Measurements from ENCODE around the gene CPXM2.

CPXM2 gene

DNA sequence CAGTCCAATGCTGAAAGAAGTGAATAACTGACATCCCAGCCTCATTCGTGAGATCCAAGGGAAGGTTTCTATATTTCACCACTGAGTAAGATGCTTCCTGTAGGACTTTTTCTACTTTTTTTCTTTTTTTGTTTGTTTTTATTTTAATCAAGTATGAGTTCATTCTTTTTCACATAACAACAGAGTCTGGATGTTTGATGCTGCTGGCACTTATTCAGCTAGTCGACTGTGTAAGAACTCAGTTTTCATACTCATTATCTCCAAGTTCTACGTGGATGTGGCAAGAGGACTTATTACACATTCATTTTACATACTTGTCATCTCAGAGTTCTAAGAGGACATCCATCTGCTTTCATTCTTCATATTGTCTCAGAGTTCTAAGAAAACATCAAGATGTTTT is 86.9 kb downstream of the CPXM2 start:
- DNase-seq (ENCODE audit: extremely low read depth in 1 of 2, low read depth in 1 of 2) = no peak

DNA sequence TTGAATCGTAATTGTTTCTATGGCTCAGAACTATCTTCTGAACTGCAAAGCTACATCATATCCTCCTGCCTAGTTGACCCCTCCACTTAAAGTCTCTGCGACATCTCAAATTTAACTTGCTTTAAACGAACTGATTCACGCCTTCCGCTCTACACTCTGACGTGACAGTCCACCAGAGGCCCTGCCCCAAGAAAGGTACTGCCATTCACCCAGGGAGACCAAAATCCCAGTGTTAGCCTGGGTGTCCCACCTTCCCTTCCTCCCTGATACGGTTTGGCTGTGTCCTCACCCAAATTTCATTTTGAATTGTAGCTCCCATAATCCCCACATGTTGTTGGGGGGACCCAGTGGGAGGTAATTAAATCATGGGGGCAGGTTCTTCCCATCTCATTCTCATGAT is 90.8 kb downstream of the CPXM2 start:
- no peak for DNase-seq (ENCODE audit: extremely low read depth in 1 of 2, low read depth in 1 of 2)

DNA sequence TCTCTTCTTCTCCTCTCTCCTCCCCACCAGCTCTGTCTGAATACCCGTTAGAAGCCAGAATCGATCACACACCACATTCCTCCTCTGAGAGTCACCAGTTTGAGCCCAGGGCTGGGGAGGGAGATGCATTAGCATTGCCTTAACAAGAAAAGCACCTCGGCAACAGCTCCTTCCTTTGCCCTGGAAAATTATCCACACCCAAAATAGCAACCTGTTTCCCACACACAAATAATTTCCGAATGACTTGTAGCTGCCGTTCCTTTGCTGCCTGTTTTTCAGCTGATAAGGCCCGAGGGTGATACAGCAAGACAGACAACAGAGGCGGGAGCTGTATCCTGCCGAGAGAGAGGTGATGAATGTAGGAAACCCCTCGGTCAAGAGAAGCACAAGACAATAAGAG is 91.3 kb downstream of the CPXM2 start:
- no peak for DNase-seq (ENCODE audit: extremely low read depth in 1 of 2, low read depth in 1 of 2)

DNA sequence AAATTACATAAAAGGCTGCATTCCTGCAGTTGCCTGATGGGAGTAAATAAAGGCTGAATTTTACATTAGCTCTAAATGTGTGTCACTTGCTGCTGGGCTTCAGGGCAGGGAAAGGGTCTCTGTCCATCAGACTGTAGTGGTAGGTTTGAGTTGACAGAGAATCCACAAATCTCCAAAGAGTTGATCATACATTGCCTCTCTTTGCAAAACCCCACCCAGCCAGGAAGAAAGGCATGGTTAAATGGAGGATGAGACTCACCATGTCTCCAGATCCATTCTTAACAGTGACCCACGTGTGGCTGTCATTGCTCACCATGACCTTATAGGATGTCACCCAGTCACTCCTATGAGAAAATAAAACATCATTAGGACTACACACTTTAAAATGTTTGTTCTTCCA is 92.8 kb downstream of the CPXM2 start:
- DNase-seq (ENCODE audit: extremely low read depth in 1 of 2, low read depth in 1 of 2) = no peak

DNA sequence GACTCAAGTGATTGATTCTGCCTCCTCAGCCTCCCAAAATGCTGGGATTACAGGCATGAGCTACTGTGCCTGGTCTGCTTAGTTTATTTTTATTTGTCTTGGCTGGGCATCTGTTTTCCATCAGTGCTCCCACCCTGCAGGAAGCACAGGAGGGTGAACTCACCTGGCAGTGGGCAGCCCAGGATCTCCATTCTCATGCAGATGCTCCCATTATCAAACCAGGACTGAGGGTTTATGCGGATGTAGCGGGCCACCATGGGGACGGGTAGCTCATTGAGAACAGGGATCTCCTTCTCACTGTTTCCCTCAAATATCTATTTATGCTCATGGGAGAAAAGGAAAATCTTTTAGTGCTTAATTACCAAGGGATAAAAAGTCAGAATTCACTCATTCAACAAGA is 93.8 kb downstream of the CPXM2 start:
- DNase-seq (ENCODE audit: extremely low read depth in 1 of 2, low read depth in 1 of 2) = no peak

DNA sequence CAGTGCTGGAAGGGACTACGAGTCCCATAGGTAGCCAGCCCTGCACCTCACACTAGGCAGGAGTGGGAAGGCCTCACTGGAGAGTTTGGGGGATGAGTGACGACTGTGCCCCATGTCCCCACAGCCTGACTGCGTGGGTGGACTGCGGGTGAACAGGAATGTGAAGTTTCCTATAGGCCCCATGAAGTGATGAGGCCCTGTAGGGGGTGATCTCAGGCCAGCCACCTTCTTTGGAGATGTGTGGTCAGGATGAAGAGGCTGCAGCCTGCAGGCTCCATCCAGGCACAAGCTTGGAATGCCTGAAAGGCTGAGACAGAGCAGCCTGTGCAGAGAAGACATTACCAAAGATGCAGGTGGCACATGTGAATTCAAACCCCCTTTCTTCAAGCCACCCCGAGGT is 94.9 kb downstream of the CPXM2 start:
- no peak for DNase-seq (ENCODE audit: extremely low read depth in 1 of 2, low read depth in 1 of 2)

DNA sequence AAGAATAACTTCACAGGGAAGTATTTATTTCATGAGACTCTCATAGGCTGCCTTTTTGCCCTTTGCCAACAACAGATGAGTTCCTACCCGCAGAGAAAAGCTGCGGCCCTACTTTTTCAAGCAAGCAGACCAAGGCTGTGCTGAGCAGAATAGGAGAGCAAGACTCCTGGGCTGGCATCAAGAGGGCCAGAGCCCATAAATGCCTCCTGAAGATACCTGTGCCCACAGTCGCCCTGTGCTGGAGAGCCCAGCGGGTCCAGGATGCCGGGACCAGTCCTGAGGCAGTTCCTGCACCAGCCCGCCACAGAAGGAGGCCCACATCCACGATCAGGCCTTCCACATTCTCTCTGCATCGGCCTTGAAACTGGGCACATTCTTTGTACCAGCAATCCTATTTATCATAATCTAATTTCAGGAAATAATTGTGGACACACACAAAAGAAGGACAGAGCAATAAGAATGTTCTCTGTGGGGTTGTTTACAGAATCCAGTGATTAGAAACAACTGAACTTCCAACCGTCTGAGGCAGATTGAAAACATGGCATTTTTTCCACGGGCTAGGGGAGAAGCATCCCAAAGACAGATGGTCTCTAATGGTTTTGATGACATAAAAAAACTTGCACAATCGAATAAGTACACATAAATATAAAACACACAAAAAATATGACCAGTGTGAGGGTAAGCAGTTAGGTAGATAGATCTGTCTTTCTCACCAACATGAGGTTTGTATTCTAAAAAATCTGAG is 95.6 kb downstream of the CPXM2 start:
- no peak for DNase-seq (ENCODE audit: extremely low read depth in 1 of 2, low read depth in 1 of 2)

DNA sequence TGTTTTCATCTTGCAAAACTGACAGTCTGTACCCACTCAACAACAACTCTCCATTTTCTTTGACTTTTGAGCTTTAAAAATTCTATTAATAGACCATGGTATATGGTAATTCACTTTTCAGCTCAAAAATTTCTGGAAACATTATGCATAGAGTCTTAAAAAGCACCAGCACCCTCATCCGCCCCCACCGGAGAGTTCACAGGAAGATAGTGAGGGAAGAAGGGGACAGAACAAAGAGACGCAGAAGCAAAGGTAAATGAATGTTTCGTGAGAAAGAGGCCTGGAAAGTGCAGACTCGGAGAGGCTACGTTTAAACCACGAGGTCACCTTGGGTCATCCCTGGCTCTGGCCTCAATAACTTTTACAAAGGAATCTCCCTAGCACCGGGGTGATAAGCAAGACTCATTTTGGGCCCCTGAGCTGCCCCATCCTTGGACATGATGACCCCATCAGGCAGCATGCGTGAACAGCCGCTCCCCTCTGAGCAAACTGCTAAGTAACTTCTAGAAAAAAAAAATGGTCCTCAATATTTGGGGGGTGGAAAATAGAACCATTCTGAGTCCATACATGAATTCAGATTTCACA is 96.3 kb downstream of the CPXM2 start:
- DNase-seq (ENCODE audit: extremely low read depth in 1 of 2, low read depth in 1 of 2) = no peak

DNA sequence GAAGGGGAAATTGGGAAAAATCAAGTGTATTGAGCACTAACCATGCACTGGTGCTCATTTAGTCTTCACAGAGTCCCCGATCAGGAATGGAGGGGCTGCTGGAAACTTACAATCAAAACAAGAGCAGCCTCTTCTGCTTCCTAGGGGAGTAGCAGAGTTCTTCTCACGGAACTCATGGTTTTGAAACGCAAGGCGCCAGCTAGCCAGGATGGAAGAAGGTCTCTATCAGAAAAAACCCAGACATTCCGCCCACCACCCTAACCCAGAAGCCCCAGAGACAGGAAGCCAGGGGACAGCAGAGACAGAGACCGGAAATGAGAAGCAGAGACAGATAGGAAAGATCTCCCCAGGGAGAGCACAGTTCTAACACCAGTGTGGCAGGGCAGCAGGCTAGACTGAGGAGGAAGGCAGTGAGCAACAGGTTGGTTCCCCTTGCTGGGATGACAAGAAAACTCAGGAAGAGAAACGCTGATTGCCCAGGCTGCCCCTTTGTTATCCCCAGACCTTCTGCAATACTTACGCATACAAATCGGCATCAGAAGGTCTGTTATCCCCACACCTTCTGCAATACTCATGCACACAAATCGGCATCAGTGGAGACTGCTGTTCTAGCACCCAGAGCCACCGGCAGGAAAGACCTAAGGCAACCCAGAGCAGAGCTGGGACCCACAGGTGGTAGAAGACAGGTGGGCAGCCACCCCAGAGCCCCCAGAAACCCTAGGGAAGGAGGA is 99.2 kb downstream of the CPXM2 start:
- DNase-seq (ENCODE audit: extremely low read depth in 1 of 2, low read depth in 1 of 2) = no peak

DNA sequence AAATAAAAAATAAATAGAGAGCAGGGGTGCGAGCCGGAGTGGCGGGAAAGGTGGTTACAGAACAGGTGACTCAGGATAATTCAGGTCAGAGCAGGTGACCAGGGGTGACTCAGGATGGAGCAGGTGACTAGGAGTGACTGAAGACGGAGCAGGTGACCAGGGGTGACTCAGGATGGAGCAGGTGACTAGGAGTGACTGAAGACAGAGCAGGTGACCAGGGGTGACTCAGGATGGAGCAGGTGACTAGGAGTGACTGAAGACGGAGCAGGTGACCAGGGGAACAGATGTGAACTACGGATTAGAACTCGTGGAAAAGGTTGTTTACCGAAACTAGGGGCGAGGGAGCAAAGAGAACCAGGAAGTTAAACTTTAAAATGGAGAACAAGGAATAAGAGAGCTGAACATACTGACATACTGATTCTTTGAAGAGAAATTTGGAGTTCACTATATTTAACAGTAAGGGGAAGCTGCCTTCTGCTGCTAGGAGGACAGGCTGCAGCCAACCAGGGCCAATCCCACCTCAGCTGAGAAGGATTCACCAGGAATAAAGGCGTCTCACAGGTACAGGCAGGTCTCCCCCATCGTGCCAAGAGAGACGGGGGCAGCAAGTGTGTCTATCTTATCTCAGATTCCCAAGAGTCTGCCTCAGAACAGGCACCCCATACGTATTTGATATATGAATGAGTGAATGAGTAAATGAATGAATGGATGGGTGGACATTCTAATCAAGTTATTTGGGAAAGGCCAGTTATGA is 101.3 kb downstream of the CPXM2 start:
- DNase-seq (ENCODE audit: extremely low read depth in 1 of 2, low read depth in 1 of 2) = no peak

DNA sequence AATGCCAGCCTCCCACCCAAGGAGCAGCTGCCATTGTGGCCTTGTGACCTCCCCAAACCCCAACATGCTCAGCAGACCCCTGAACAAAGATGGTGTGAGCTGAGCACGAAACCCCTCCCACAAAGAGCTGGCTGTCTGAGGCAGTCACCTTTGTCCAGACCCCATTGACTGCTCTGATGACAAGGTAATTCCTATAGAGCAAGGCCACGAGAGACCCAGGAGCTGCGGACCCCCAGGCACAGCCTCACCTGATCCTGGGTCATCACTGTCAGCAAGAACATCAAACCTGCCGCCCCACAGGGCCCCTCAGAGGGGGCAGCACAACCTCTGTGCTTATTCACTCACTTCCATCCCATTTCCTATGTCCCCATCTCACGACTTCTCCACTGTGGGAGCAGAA is 102.6 kb downstream of the CPXM2 start:
- DNase-seq (ENCODE audit: extremely low read depth in 1 of 2, low read depth in 1 of 2) = no peak

DNA sequence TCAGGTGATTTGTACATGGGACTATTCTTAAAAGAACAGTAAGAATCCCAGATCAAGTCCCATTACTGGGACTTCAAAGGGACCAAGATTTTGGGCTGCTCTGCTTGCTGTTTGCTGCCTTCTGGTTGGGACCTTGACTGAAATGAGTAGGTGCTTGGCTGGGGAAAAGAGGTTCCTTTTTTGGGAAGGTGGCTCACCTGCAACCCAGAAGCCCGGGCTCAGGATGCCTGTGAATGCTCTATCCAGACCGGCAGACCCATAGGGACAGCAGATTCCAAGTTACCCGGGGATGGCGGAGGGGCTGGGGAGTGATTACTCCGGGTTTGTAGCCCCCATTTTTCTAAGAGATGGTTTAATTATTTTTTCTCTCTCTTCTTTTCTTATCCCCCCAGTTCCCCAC is 104.0 kb downstream of the CPXM2 start:
- no peak for DNase-seq (ENCODE audit: extremely low read depth in 1 of 2, low read depth in 1 of 2)

DNA sequence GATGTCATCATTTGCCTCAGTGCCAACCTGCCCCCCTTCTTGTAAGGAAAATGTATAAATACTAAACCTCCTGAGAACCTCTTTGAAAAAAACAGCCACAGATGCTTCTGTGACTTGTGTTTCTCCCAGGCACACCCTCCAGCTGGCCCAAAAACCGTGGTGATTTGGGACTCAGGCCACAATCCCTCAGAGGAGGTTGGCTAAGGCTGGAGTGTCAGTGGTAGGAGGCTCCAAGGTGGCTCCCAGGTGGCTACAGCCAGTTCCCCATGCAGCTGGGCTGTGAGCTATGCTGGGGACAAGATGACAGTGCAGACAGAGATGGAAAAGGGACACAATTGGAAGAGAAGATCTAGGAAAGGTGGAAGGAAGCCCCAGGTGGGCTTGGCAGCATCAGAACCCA is 104.7 kb downstream of the CPXM2 start:
- DNase-seq (ENCODE audit: extremely low read depth in 1 of 2, low read depth in 1 of 2) = no peak

DNA sequence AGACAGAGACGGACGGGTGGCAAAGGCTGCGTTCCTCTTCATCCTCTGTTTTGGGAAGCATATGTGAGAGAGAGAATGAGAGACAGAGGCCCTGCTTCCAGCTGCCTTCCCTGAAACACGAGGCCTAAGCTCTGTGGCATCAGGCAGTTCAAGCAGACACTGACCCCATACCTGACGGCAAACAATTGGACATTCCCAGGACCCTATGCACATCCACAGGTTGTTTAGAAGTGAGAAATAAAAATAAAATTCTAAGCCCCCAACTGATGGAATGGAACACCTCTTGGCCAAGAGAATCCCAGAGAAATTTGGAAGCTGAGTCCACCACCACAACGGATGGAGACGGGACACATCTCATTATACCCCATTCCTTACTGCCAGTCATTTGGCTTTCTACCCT is 105.3 kb downstream of the CPXM2 start:
- no peak for DNase-seq (ENCODE audit: extremely low read depth in 1 of 2, low read depth in 1 of 2)

DNA sequence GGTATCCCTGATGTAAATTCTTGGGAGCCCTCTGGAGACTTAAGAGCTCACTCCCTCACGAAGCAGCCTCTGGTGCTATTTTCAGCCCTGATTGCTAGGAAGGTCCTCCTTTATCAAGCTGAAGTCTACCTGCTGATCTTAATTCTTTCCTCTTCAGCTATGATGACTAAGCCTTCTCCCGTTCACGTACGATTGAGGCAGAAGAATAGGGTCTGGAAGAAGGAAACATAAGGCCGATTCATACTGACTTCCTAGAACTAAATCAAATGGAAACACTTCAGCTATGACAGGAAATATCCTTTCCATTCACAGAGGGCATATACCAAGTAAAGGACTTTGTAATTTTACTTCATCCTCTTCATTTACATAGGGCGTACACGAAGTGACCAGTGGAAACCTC is 107.0 kb downstream of the CPXM2 start:
- DNase-seq (ENCODE audit: extremely low read depth in 1 of 2, low read depth in 1 of 2) = no peak

DNA sequence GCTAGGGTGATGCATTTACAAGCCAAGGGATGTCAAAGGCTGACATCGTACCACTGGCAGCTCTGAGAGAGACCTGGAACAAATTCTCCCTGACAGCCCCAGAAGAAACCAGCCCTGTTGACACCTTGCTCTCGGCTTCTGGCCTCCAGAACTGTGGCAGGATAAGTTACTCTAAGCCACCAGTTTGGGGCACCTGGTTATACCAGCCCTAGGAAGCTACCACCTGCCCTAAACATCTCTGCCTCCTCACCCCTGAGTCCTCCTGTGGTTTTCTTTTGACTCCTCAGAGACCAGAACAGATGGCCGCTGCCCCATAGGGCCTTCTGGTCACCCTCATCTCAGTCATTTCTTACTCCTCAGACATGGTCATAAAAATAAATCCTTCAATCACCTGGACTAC is 107.4 kb downstream of the CPXM2 start:
- no peak for DNase-seq (ENCODE audit: extremely low read depth in 1 of 2, low read depth in 1 of 2)

DNA sequence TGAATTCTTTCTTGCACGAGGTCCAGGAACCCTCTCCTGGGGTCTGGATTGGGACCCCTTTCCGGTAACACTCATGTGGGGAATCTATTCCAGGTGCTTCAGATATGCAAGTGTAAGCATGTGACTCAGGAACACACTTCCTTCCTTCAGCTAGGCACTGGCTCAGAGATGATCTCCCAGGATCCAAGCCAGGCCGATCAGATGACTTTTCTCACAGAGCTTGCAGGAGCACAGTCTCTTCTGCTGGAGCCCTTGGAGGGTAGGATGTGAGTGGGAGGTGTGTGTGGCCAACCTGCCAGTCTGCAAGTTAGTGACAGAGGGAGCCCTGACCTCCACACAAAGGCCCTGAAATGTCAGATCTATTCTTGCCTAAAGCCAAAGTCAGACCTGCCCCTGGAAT is 108.3 kb downstream of the CPXM2 start:
- no peak for DNase-seq (ENCODE audit: extremely low read depth in 1 of 2, low read depth in 1 of 2)

DNA sequence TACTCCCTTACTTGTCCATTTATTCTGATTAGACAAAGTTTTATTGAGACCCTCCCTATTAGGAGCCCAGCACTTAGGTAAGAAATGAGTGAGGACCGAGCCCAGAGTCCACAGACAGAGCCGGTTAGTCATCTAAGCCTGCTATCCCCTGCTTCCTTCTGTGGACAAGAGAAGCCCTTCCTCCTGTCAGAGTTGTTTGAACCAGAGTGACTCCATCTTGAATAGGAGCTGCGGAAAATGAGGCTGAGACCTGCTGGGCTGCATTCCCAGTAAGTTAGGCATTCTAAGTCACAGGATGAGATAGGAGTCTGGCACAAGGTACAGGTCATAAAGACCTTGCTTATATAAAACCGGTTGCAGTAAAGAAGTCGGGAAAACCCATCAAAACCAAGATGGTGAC is 109.1 kb downstream of the CPXM2 start:
- no peak for DNase-seq (ENCODE audit: extremely low read depth in 1 of 2, low read depth in 1 of 2)

DNA sequence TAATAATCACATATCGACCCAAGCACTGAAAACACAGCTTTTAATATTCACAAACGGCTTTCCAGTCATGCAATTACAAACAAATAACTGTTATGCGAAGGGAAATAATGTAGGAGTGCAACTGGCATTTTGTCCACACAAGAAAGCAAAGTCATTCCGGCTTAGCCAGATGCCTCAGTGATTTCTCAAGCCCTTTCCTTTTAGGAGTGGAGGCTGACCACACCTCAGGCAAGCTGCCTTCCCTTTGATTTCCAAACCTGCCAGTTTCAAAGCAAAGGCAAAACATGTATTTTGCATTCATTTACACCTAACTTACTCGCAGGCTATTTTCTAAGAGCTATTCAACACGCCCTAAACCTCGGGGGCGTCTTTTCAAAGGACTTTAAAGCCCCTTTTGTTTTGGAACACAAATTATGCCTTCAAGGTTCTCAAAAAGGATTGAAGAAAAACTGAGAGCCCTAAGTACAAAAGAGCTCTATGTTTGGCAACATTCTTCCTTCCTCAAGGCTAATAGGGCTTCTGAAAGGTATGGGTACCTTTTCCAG is 109.6 kb downstream of the CPXM2 start:
- DNase-seq (ENCODE audit: extremely low read depth in 1 of 2, low read depth in 1 of 2) = no peak

DNA sequence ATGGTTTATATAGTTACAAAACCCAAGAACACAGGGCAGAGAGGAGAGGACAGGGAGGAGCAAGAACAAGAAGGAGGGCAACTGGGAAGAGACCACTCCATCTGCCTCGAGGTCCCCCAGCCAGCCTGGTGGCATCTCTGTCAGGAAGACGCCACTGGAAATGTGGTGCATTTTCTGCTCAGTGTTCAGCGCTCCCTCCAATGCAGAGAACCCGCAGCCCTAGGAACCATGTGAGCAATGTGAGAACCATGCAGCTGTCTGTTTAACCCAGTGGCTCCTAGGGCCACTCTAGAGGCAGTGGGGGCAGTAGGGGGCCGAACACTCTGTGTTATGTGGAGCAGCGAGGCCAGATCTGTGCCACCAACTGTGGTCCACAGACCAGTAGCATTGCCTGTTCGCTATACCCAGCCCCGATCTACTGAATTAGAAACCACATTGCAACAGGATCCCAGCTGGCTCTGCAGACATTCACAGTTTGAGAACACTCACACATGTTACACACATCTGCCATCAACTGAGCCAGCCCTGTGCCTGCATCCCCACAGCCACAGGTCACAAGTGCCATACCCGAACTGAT is 110.2 kb downstream of the CPXM2 start:
- no peak for DNase-seq (ENCODE audit: extremely low read depth in 1 of 2, low read depth in 1 of 2)
